Endothelial cell of umbilical vein (primary cell): ENCODE measurements around the gene C2orf15. TPM values are rescaled to one million over a fixed set of nuclear protein-coding genes. Genes with fewer than 3 reads are reported as not detected.

Experiments used
- BruUV-seq: library from RNA; stranded (reverse); fragments of 400-500 nt; replicated peaks from 2 replicates; lab custom pipeline; 2021; lab: Mats Ljungman, UMichigan
- CTCF ChIA-PET: fragments of 300-600, 350-600 bp; sonication (Branson Sonifier 250); formaldehyde crosslinking; loops from one replicate; lab custom pipeline; 2021; ENCODE audit warnings: antibody characterized with exemption, inconsistent platforms; lab: Charles Lee
- POLR2A ChIA-PET: fragments of 300-600, 350-600 bp; sonication (Branson Sonifier 250); formaldehyde crosslinking; loops from one replicate; lab custom pipeline; 2021; ENCODE audit warnings: antibody characterized with exemption, inconsistent platforms; lab: Charles Lee
- DNase-seq: peaks from one replicate; pipeline ENCODE4 v3.0.0-alpha.2; 2011; ENCODE audit warnings: low read depth, low spot score
- FAIRE-seq: peaks from 2 replicates; lab custom pipeline; 2011; peaks lifted over from hg19 to GRCh38; lab: Jason Lieb, UNC
- H2AFZ ChIP-seq: 2 replicates; pipeline ENCODE4 v1.6.0; 2012; ENCODE audit warnings: low read depth, low read length, control low read depth, inconsistent platforms
- H3K27ac ChIP-seq: 2 replicates; pipeline ENCODE4 v1.5.1; 2011; ENCODE audit warnings: low read depth, mild to moderate bottlenecking, control low read depth, low read length, moderate library complexity; ENCODE audit not compliant: insufficient read depth
- H3K27me3 ChIP-seq, 2 experiments: 2 replicates each; pipeline versions ENCODE4 v1.6.0 to v1.6.1; 2011; ENCODE audit warnings: low read length in 2 of 2, mixed read lengths in 1 of 2; ENCODE audit not compliant: control insufficient read depth in 2 of 2, insufficient read depth in 2 of 2
- H3K36me3 ChIP-seq, 2 experiments: 2 replicates in 1 of 2; 3 replicates in 1 of 2; pipeline ENCODE4 v1.5.1; 2011; ENCODE audit warnings: low read length in 2 of 2, mild to moderate bottlenecking in 1 of 2, moderate library complexity in 1 of 2; ENCODE audit not compliant: control insufficient read depth in 2 of 2, insufficient read depth in 2 of 2; ENCODE audit errors: extremely low read depth in 1 of 2
- H3K4me1 ChIP-seq: 3 replicates; pipeline ENCODE4 v1.5.1; 2011; ENCODE audit warnings: mild to moderate bottlenecking, low read length; ENCODE audit not compliant: control insufficient read depth, insufficient read depth; ENCODE audit errors: extremely low read depth
- H3K4me2 ChIP-seq: 2 replicates; pipeline ENCODE4 v1.6.1; 2011; ENCODE audit warnings: low read length, control low read depth, mixed read lengths; ENCODE audit not compliant: insufficient read depth
- H3K4me3 ChIP-seq, 3 experiments: fragments of 200-600 bp in 1 of 3; sonication (generic), shearing (Covaris generic) in 1 of 3; replicated peaks in 1 of 3; 2 replicates each; pipeline ENCODE4 v1.5.1; 2011 to 2016; ENCODE audit warnings: control low read depth in 3 of 3, low read length in 3 of 3, mild to moderate bottlenecking in 2 of 3, inconsistent platforms in 1 of 3, low read depth in 1 of 3, moderate library complexity in 1 of 3; ENCODE audit not compliant: insufficient read depth in 1 of 3
- H3K79me2 ChIP-seq: 2 replicates; pipeline ENCODE4 v1.6.0; 2012; ENCODE audit warnings: low read length, inconsistent platforms; ENCODE audit not compliant: control insufficient read depth, insufficient read depth
- H3K9ac ChIP-seq: replicated peaks from 2 replicates; pipeline ENCODE3; 2011; ENCODE audit warnings: low read length, control low read depth; ENCODE audit not compliant: insufficient read depth; ENCODE audit errors: extremely low read depth
- H3K9me1 ChIP-seq: replicated peaks from 3 replicates; pipeline ENCODE4 v1.6.0; 2011; ENCODE audit warnings: mild to moderate bottlenecking, low read length; ENCODE audit not compliant: control insufficient read depth, insufficient read depth; ENCODE audit errors: extremely low read depth
- H3K9me3 ChIP-seq: replicated peaks from 2 replicates; pipeline ENCODE4 v1.5.1; 2012; ENCODE audit warnings: low read length, inconsistent platforms; ENCODE audit not compliant: control insufficient read depth, insufficient read depth
- H4K20me1 ChIP-seq: replicated peaks from 2 replicates; pipeline ENCODE3; 2011; ENCODE audit warnings: mild to moderate bottlenecking, low read length; ENCODE audit not compliant: control insufficient read depth, insufficient read depth; ENCODE audit errors: extremely low read depth
- CTCF ChIP-seq, 2 donors: IDR thresholded peaks; 1 replicate in 1 of 2; 2 replicates in 1 of 2; pipeline ENCODE4 v1.5.1; 2011; ENCODE audit warnings: low read length in 2 of 2, mild to moderate bottlenecking in 2 of 2, moderate library complexity in 2 of 2, control low read depth in 1 of 2, inconsistent platforms in 1 of 2, low read depth in 1 of 2; ENCODE audit not compliant: insufficient read depth in 1 of 2; ENCODE audit errors: extremely low read depth in 1 of 2
- EZH2 ChIP-seq: IDR thresholded peaks from 2 replicates; pipeline ENCODE4 v1.6.1; 2012; ENCODE audit warnings: borderline replicate concordance, low read depth, mild to moderate bottlenecking, moderate library complexity, low read length, inconsistent platforms; ENCODE audit not compliant: severe bottlenecking
- FOS ChIP-seq: IDR thresholded peaks from 2 replicates; pipeline ENCODE4 v1.6.1; 2011; ENCODE audit warnings: mild to moderate bottlenecking, low read length, moderate library complexity, borderline replicate concordance; ENCODE audit not compliant: insufficient read depth
- GATA2 ChIP-seq: IDR thresholded peaks from 2 replicates; pipeline ENCODE4 v1.7.0; 2011; ENCODE audit warnings: low read depth, mild to moderate bottlenecking, moderate library complexity, mixed read lengths, low read length; ENCODE audit not compliant: insufficient read length, insufficient read depth
- JUN ChIP-seq: IDR thresholded peaks from 2 replicates; pipeline ENCODE4 v1.6.1; 2011; ENCODE audit warnings: borderline replicate concordance, low read depth; ENCODE audit not compliant: insufficient read length, insufficient read depth
- MYC ChIP-seq: IDR thresholded peaks from one replicate; pipeline ENCODE4 v1.6.1; 2011; ENCODE audit warnings: mild to moderate bottlenecking, low read depth, low read length
- POLR2A ChIP-seq: IDR thresholded peaks from 2 replicates; pipeline ENCODE4 v1.6.1; 2012; ENCODE audit warnings: low read depth, mild to moderate bottlenecking, control low read depth, low read length
- POLR2AphosphoS5 ChIP-seq: IDR thresholded peaks from 2 replicates; pipeline ENCODE4 v1.6.1; 2012; ENCODE audit warnings: low read depth, mild to moderate bottlenecking, control low read depth, low read length, moderate library complexity; ENCODE audit not compliant: insufficient read depth
- dilution Hi-C: fragments of 300-500 bp; cut with MboI; formaldehyde crosslinking; loops from one replicate; pipeline ENCODE4 v1.15.0; 2019; ENCODE audit warnings: low sequenced_read_pairs; ENCODE audit not compliant: extremely low pct_ligation_motif_present
- intact Hi-C: fragments of 100-400 bp; cut with micrococcal nuclease; formaldehyde crosslinking; loops from one replicate; pipeline ENCODE4 v1.10.0; 2022
- polyA plus RNA-seq, 4 experiments: library from polyadenylated mRNA; depleted of rRNA in 3 of 4; stranded (reverse) in 3 of 4; unstranded in 1 of 4; fragments of >200 nt; gene quantifications; 2 replicates each; pipeline versions ENCODE4 v1.2.1 to v1.2.3, GENCODE V29; 2011 to 2012; ENCODE audit warnings: missing spikeins in 1 of 4
- total RNA-seq: library from RNA; stranded (reverse); gene quantifications from 2 replicates; pipeline ENCODE4 v1.2.3, GENCODE V29; 2021
- TF ChIP-seq, protein P1 (sequence below): IDR thresholded peaks from 2 replicates; pipeline ENCODE4 v1.6.1; 2011; ENCODE audit not compliant: insufficient read depth, insufficient read length

C2orf15 gene
- total and polyA plus RNA-seq, 2 donors (not counting 3 experiments of a cell fraction or from before 2014, with no cell fraction given): not detected

DNA sequence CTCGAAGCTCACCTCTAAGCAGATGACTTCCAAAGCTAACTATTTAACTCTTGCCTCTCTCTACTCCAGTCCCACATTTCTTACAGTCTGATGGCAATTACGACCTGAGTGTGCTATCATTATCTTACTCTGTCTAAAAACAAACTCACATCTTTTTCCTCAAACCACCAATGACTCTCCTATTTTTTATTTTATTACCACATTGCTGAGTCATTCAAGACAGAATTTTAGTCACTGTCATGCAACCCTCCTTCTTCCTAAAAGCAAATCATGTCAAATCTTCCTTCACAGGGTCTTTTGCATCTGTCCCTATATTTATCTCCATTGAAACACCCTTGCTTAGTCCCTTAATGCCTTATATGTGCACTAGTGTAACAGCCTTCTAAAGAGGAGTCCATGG, 34.6 kb upstream of the C2orf15 start:
- no peak for FAIRE-seq
- no peaks in the 10 kb centered on the region for H4K20me1 ChIP-seq
- H2AFZ ChIP-seq: no peak overlapping the region
- dilution Hi-C loops: no loop called here
- H3K4me1 ChIP-seq: no peaks in the 10 kb centered on the region
- TF ChIP-seq JUN: no peak
- TF ChIP-seq, protein P1, sequence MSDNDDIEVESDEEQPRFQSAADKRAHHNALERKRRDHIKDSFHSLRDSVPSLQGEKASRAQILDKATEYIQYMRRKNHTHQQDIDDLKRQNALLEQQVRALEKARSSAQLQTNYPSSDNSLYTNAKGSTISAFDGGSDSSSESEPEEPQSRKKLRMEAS: no peak
- ChIA-PET POLR2A (no interaction called here), CTCF (no interaction called here)
- H3K4me2 ChIP-seq: no peak overlapping the region
- H3K9ac ChIP-seq: no peak overlapping the region
- no peaks in the 10 kb centered on the region for H3K9me1 ChIP-seq
- no peaks in the 10 kb centered on the region for H3K79me2 ChIP-seq
- DNase-seq: no peak
- BruUV-seq: no TSS peak
- no peaks in the 10 kb centered on the region for H3K36me3 ChIP-seq
- intact Hi-C loops: no loop called here
- H3K27me3 ChIP-seq: no peaks in the 10 kb centered on the region
- H3K4me3 ChIP-seq: no peak overlapping the region
- H3K9me3 ChIP-seq: no peaks in the 10 kb centered on the region
- H3K27ac ChIP-seq: no peak overlapping the region

GRCh38 chr2:99111236-99111635, 30.3 kb upstream of the C2orf15 start:
- H3K9me1 ChIP-seq: no peaks in the 10 kb centered on the region
- H3K4me2 ChIP-seq: no peak overlapping the region
- H3K9ac ChIP-seq: no peak overlapping the region
- H3K27me3 ChIP-seq: peaks cover 0 to 2% of the 10 kb centered on the region in 2 experiments
- FAIRE-seq: no peak
- dilution Hi-C loops: no loop called here
- no peak overlapping the region for H2AFZ ChIP-seq
- no peaks in the 10 kb centered on the region for H3K4me1 ChIP-seq
- no peaks in the 10 kb centered on the region for H4K20me1 ChIP-seq
- no peaks in the 10 kb centered on the region for H3K9me3 ChIP-seq
- H3K79me2 ChIP-seq: no peaks in the 10 kb centered on the region
- DNase-seq: no peak
- H3K4me3 ChIP-seq: no peak overlapping the region
- TF ChIP-seq JUN (no peak), POLR2A (no peak), EZH2 (no peak), POLR2AphosphoS5 (no peak), CTCF (IDR thresholded peaks at IDR 0.05; ENCODE audit: extremely low read depth in 1 of 2, insufficient read depth in 1 of 2, low read depth in 1 of 2, low read length in 2 of 2) (no peak), GATA2 (no peak), MYC (no peak), FOS (no peak)
- TF ChIP-seq, protein P1: no peak
- intact Hi-C loops: no loop called here
- no TSS peak for BruUV-seq
- no peak overlapping the region for H3K27ac ChIP-seq
- POLR2A ChIA-PET: no interaction called here
- no peaks in the 10 kb centered on the region for H3K36me3 ChIP-seq
- CTCF ChIA-PET: no interaction called here
